ENCODE measurements around the gene ABHD10.
A peak's percentile ranks its signal among the peaks of the same experiment; 100 is the strongest.

The ABHD10 gene

GRCh38 chr3:111993038-111993437 is 14.2 kb downstream of the ABHD10 start:
- no peak overlapping the region for H4K91ac ChIP-seq (ENCODE audit: low read length)
- H3K4me2 ChIP-seq (ENCODE audit: low read length, poor library complexity, severe bottlenecking), result no peak overlapping the region
- peaks cover 1% of the 10 kb centered on the region for H3K79me1 ChIP-seq (replicated peaks; ENCODE audit: low read length, poor library complexity, severe bottlenecking)
- no peak overlapping the region for H2BK5ac ChIP-seq (ENCODE audit: low read depth, low read length, poor library complexity, severe bottlenecking)
- H3K4me3 ChIP-seq (ENCODE audit: insufficient read depth in 1 of 2, low read depth in 1 of 2, low read length in 2 of 2), result no peak overlapping the region
- DNase-seq, result no peak
- H3K23ac ChIP-seq (ENCODE audit: low read length in 2 of 2), result no peak overlapping the region
- no peaks in the 10 kb centered on the region for H3K27me3 ChIP-seq (ENCODE audit: control insufficient read depth in 1 of 2, insufficient read depth in 1 of 2, low read length in 2 of 2)
- H2AFZ ChIP-seq (ENCODE audit: low read depth, low read length), result no peak overlapping the region
- no peaks in the 10 kb centered on the region for H3K9me3 ChIP-seq (ENCODE audit: control insufficient read depth, low read length)
- no peak overlapping the region for H3K27ac ChIP-seq (ENCODE audit: low read length, poor library complexity, severe bottlenecking)
- H3K36me3 ChIP-seq (ENCODE audit: control insufficient read depth in 1 of 2, insufficient read depth in 2 of 2, low read depth in 1 of 2, low read length in 2 of 2), result peaks cover 6 to 35% of the 10 kb centered on the region in 2 experiments
- H3K14ac ChIP-seq (ENCODE audit: low read length in 2 of 2), result no peak overlapping the region
- no peak overlapping the region for H2BK120ac ChIP-seq (ENCODE audit: low read depth, low read length)
- no peak overlapping the region for H3K4ac ChIP-seq (ENCODE audit: low read depth in 1 of 2, low read length in 2 of 2)
- H4K8ac ChIP-seq (ENCODE audit: low read length), result no peak overlapping the region
- H3K18ac ChIP-seq (ENCODE audit: low read depth in 1 of 2, low read length in 2 of 2), result no peak overlapping the region
- H2BK12ac ChIP-seq (ENCODE audit: low read length in 2 of 2), result no peak overlapping the region
- no peaks in the 10 kb centered on the region for H3K4me1 ChIP-seq (ENCODE audit: control insufficient read depth, insufficient read depth, low read depth, low read length)
- no peak overlapping the region for H2AK5ac ChIP-seq (ENCODE audit: low read length, severe bottlenecking)
- 70% methylated on average over 2 of the region's 2 CpGs for WGBS
- no peak overlapping the region for H3K9ac ChIP-seq (ENCODE audit: low read length)
- H2BK15ac ChIP-seq (ENCODE audit: low read depth, poor library complexity, severe bottlenecking), result no peak overlapping the region

- DNase-seq, result peak; percentile 30
- H2BK15ac ChIP-seq (ENCODE audit: low read depth, poor library complexity, severe bottlenecking), result no peak within 1 kb of the TSS
- H2BK5ac ChIP-seq (ENCODE audit: low read depth, low read length, poor library complexity, severe bottlenecking), result peak within 1 kb of the TSS; percentile 5
- H3K27ac ChIP-seq (ENCODE audit: low read length, poor library complexity, severe bottlenecking), result peak within 1 kb of the TSS; percentile 48
- no peak within 1 kb of the TSS for H3K14ac ChIP-seq (ENCODE audit: low read length in 2 of 2)
- H3K18ac ChIP-seq (ENCODE audit: low read depth in 1 of 2, low read length in 2 of 2), result no peak within 1 kb of the TSS
- peak within 1 kb of the TSS; percentile 69 to 81 for H3K4me3 ChIP-seq (ENCODE audit: insufficient read depth in 1 of 2, low read depth in 1 of 2, low read length in 2 of 2)
- peaks cover 0 to 11% of the 10 kb centered on the region in 2 experiments for H3K36me3 ChIP-seq (ENCODE audit: control insufficient read depth in 1 of 2, insufficient read depth in 2 of 2, low read depth in 1 of 2, low read length in 2 of 2)
- H3K9ac ChIP-seq (ENCODE audit: low read length), result peak within 1 kb of the TSS; percentile 47
- no peak within 1 kb of the TSS for H2BK120ac ChIP-seq (ENCODE audit: low read depth, low read length)
- H3K4me2 ChIP-seq (ENCODE audit: low read length, poor library complexity, severe bottlenecking), result peak within 1 kb of the TSS; percentile 78
- peaks cover 11% of the 10 kb centered on the region for H3K79me1 ChIP-seq (replicated peaks; ENCODE audit: low read length, poor library complexity, severe bottlenecking)
- no peaks in the 10 kb centered on the region for H3K9me3 ChIP-seq (ENCODE audit: control insufficient read depth, low read length)
- H4K8ac ChIP-seq (ENCODE audit: low read length), result peak within 1 kb of the TSS; percentile 50
- H3K4me1 ChIP-seq (ENCODE audit: control insufficient read depth, insufficient read depth, low read depth, low read length), result peaks cover 18% of the 10 kb centered on the region
- WGBS, result 4% methylated on average over 30 of the region's 30 CpGs
- peak within 1 kb of the TSS in 1 of 2 experiments; percentile 57 for H3K4ac ChIP-seq (ENCODE audit: low read depth in 1 of 2, low read length in 2 of 2)
- H4K91ac ChIP-seq (ENCODE audit: low read length), result no peak within 1 kb of the TSS
- peak within 1 kb of the TSS; percentile 46 for H2AFZ ChIP-seq (ENCODE audit: low read depth, low read length)
- peak within 1 kb of the TSS in 1 of 2 experiments; percentile 3 for H3K23ac ChIP-seq (ENCODE audit: low read length in 2 of 2)
- peaks cover 0 to 10% of the 10 kb centered on the region in 2 experiments for H3K27me3 ChIP-seq (ENCODE audit: control insufficient read depth in 1 of 2, insufficient read depth in 1 of 2, low read length in 2 of 2)
- H2BK12ac ChIP-seq (ENCODE audit: low read length in 2 of 2), result no peak within 1 kb of the TSS
- H2AK5ac ChIP-seq (ENCODE audit: low read length, severe bottlenecking), result no peak within 1 kb of the TSS
Measured at GRCh38 chr3:111998636-111999483, 20.0 kb downstream of the ABHD10 start, which contains the start of gene TAGLN3. TSS of gene TAGLN3 (plus strand) at chr3:111998922. CDS start at chr3:111999423, 501 bp downstream.

GRCh38 chr3:111999484-112000324 is 20.9 kb downstream of the ABHD10 start:
- Histone ChIP-seq H3K27me3 (ENCODE audit: control insufficient read depth in 1 of 2, insufficient read depth in 1 of 2, low read length in 2 of 2) (peaks cover 0 to 10% of the 10 kb centered on the region in 2 experiments), H2AFZ (ENCODE audit: low read depth, low read length) (peak overlapping the region; percentile 46), H3K4ac (ENCODE audit: low read depth in 1 of 2, low read length in 2 of 2) (peak overlapping the region in 1 of 2 experiments; percentile 57), H3K36me3 (ENCODE audit: control insufficient read depth in 1 of 2, insufficient read depth in 2 of 2, low read depth in 1 of 2, low read length in 2 of 2) (peaks cover 0 to 11% of the 10 kb centered on the region in 2 experiments), H4K91ac (ENCODE audit: low read length) (no peak overlapping the region), H2AK5ac (ENCODE audit: low read length, severe bottlenecking) (no peak overlapping the region), H3K4me3 (ENCODE audit: insufficient read depth in 1 of 2, low read depth in 1 of 2, low read length in 2 of 2) (peak overlapping the region; percentile 69 to 81), H3K23ac (ENCODE audit: low read length in 2 of 2) (peak overlapping the region in 1 of 2 experiments; percentile 3), H3K9me3 (ENCODE audit: control insufficient read depth, low read length) (no peaks in the 10 kb centered on the region), H3K18ac (ENCODE audit: low read depth in 1 of 2, low read length in 2 of 2) (no peak overlapping the region), H3K4me2 (ENCODE audit: low read length, poor library complexity, severe bottlenecking) (peak overlapping the region; percentile 78), H2BK15ac (ENCODE audit: low read depth, poor library complexity, severe bottlenecking) (no peak overlapping the region), H2BK12ac (ENCODE audit: low read length in 2 of 2) (no peak overlapping the region), H2BK120ac (ENCODE audit: low read depth, low read length) (no peak overlapping the region), H3K9ac (ENCODE audit: low read length) (peak overlapping the region; percentile 47), H3K27ac (ENCODE audit: low read length, poor library complexity, severe bottlenecking) (peak overlapping the region; percentile 48), H2BK5ac (ENCODE audit: low read depth, low read length, poor library complexity, severe bottlenecking) (peak overlapping the region; percentile 5), H4K8ac (ENCODE audit: low read length) (peak overlapping the region; percentile 50), H3K4me1 (ENCODE audit: control insufficient read depth, insufficient read depth, low read depth, low read length) (peaks cover 18% of the 10 kb centered on the region), H3K14ac (ENCODE audit: low read length in 2 of 2) (no peak overlapping the region), H3K79me1 (replicated peaks; ENCODE audit: low read length, poor library complexity, severe bottlenecking) (peaks cover 11% of the 10 kb centered on the region)
- 18% methylated on average over 14 of the region's 19 CpGs for WGBS
- DNase-seq, result no peak

Data from mesenchymal stem cell (in vitro differentiated cells and primary cell).